HL-60 (cell line): ENCODE measurements around the gene TGFBR3L.
A peak's percentile ranks its signal among the peaks of the same experiment; 100 is the strongest.

Source experiments
- DNase-seq, 2 experiments: peaks; one replicate each; pipeline ENCODE4 v3.0.0-alpha.2; 2010 to 2020; ENCODE audit warnings: low read depth in 1 of 2, low spot score in 1 of 2
- H3K27ac ChIP-seq: fragments of 250-450 bp; sonication (Bioruptor Pico); replicated peaks from 2 replicates; pipeline ENCODE4 v1.5.1; 2020; ENCODE audit warnings: mild to moderate bottlenecking, moderate library complexity
- H3K27me3 ChIP-seq: fragments of 250-450 bp; sonication (Bioruptor Pico); 2 replicates; pipeline ENCODE4 v1.5.1; 2021; ENCODE audit warnings: mild to moderate bottlenecking, moderate library complexity; ENCODE audit not compliant: insufficient read depth, poor library complexity, severe bottlenecking
- H3K4me3 ChIP-seq: replicated peaks from 2 replicates; pipeline ENCODE4 v1.5.1; 2011; ENCODE audit warnings: mild to moderate bottlenecking, control low read depth, low read length; ENCODE audit not compliant: insufficient read depth
- CTCF ChIP-seq: IDR thresholded peaks from one replicate; pipeline ENCODE4 v1.5.1; 2011; ENCODE audit warnings: low read length, control low read depth, inconsistent platforms; ENCODE audit not compliant: insufficient read depth
- GABPA ChIP-seq: IDR thresholded peaks from 2 replicates; pipeline ENCODE4 v1.6.1; 2012; ENCODE audit warnings: low read depth
- POLR2AphosphoS5 ChIP-seq: IDR thresholded peaks from 2 replicates; pipeline ENCODE4 v1.6.1; 2012; ENCODE audit warnings: low read depth
- REST ChIP-seq: IDR thresholded peaks from 2 replicates; pipeline ENCODE4 v1.6.1; 2012; ENCODE audit warnings: low read depth; ENCODE audit not compliant: insufficient replicate concordance
- SPI1 ChIP-seq: IDR thresholded peaks from 2 replicates; pipeline ENCODE4 v1.6.1; 2012; ENCODE audit warnings: low read depth, mild to moderate bottlenecking, borderline replicate concordance

Gene TGFBR3L

GRCh38 chr19:7921302-7921966 is 6.8 kb downstream of the TGFBR3L start:
- no peak for TF ChIP-seq SPI1
- TF ChIP-seq CTCF: no peak
- no peak for TF ChIP-seq POLR2AphosphoS5
- no peak for TF ChIP-seq GABPA
- no peak for TF ChIP-seq REST
- H3K27ac ChIP-seq: peak overlapping the region; percentile 57
- DNase-seq: no peak

GRCh38 chr19:7921967-7922835 is 7.6 kb downstream of the TGFBR3L start:
- no peak for DNase-seq
- no peak for TF ChIP-seq CTCF
- Histone ChIP-seq H3K27me3 (no peaks in the 10 kb centered on the region), H3K4me3 (no peak overlapping the region), H3K27ac (no peak overlapping the region)

More at GRCh38 chr19:7921302-7921966, 6.8 kb downstream of the TGFBR3L start:
- H3K27me3 ChIP-seq: no peaks in the 10 kb centered on the region
- peak overlapping the region; percentile 54 for H3K4me3 ChIP-seq

GRCh38 chr19:7922836-7923195 is 8.2 kb downstream of the TGFBR3L start:
- Histone ChIP-seq H3K27ac (no peak overlapping the region), H3K4me3 (no peak overlapping the region), H3K27me3 (no peaks in the 10 kb centered on the region)
- no peak for DNase-seq
- no peak for TF ChIP-seq SPI1
- no peak for TF ChIP-seq GABPA
- no peak for TF ChIP-seq POLR2AphosphoS5
- TF ChIP-seq CTCF: no peak
- TF ChIP-seq REST: no peak
